WTC11 (cell line): ENCODE data around the gene DGLUCY. TPM values are rescaled to one million over a fixed set of nuclear protein-coding genes. Genes with fewer than 3 reads are reported as not detected.
"Not testable (repeated sequence)": the region's sequence is repeated elsewhere in the genome, so short reads cannot be mapped to it uniquely, and the experiment has no call there.

ENCODE experiments used
- ATAC-seq: fragments of 200-7000 bp; cut with Tn5 transposase; 2 replicates; pipeline ENCODE4 v1.10.0; 2021; ENCODE audit warnings: mild to moderate bottlenecking, moderate library complexity
- CTCF ChIA-PET: fragments of 300-600 bp; sonication (Branson Sonifier 250); formaldehyde crosslinking; loops from one replicate; lab custom pipeline; 2021; ENCODE audit warnings: antibody characterized with exemption; lab: Charles Lee
- POLR2A ChIA-PET: fragments of 350-600 bp; sonication (Branson Sonifier 250); formaldehyde crosslinking; loops from one replicate; lab custom pipeline; 2021; ENCODE audit warnings: antibody characterized with exemption; lab: Charles Lee
- DNase-seq: peaks from one replicate; pipeline ENCODE4 v3.0.0; 2021; ENCODE audit warnings: low spot score
- H3K27ac Mint-ChIP-seq: 2 replicates; pipeline ENCODE4 v1.8.0; 2021; ENCODE audit warnings: mixed read lengths
- H3K27me3 Mint-ChIP-seq: 2 replicates; pipeline ENCODE4 v1.8.0; 2021; ENCODE audit warnings: low read depth, mild to moderate bottlenecking, moderate library complexity, mixed read lengths
- H3K36me3 Mint-ChIP-seq: 2 replicates; pipeline ENCODE4 v1.8.0; 2021; ENCODE audit warnings: mixed read lengths
- H3K4me1 Mint-ChIP-seq: 2 replicates; pipeline ENCODE4 v1.8.0; 2022; ENCODE audit warnings: mixed read lengths
- H3K4me3 Mint-ChIP-seq: 2 replicates; pipeline ENCODE4 v1.8.0; 2021; ENCODE audit warnings: mild to moderate bottlenecking, moderate library complexity, mixed read lengths
- H3K9me3 Mint-ChIP-seq: 2 replicates; pipeline ENCODE4 v1.8.0; 2021; ENCODE audit warnings: mixed read lengths
- ATF1 ChIP-seq: sonication (generic); formaldehyde crosslinking; IDR thresholded peaks from 2 replicates; pipeline ENCODE4 v1.8.1; 2023; ENCODE audit warnings: mild to moderate bottlenecking, moderate library complexity, missing genetic modification reagents
- CREB1 ChIP-seq: sonication (generic); formaldehyde crosslinking; IDR thresholded peaks from 2 replicates; pipeline ENCODE4 v1.8.0; 2023; ENCODE audit warnings: mild to moderate bottlenecking, missing genetic modification reagents
- CREM ChIP-seq: sonication (generic); formaldehyde crosslinking; IDR thresholded peaks from 2 replicates; pipeline ENCODE4 v1.8.1; 2022; ENCODE audit warnings: mild to moderate bottlenecking, missing genetic modification reagents, moderate library complexity
- ESRRA ChIP-seq: sonication (generic); formaldehyde crosslinking; IDR thresholded peaks from 2 replicates; pipeline ENCODE4 v1.8.1; 2022; ENCODE audit warnings: mild to moderate bottlenecking, missing genetic modification reagents, borderline replicate concordance
- JUN ChIP-seq: sonication (generic); formaldehyde crosslinking; IDR thresholded peaks from 2 replicates; pipeline ENCODE4 v1.8.0; 2023; ENCODE audit warnings: mild to moderate bottlenecking, missing genetic modification reagents
- KAT7 ChIP-seq: sonication (generic); formaldehyde crosslinking; IDR thresholded peaks from 2 replicates; pipeline ENCODE4 v1.8.1; 2023; ENCODE audit warnings: missing genetic modification reagents, mild to moderate bottlenecking, borderline replicate concordance
- USF1 ChIP-seq: sonication (generic); formaldehyde crosslinking; IDR thresholded peaks from 2 replicates; pipeline ENCODE4 v1.8.0; 2022; ENCODE audit warnings: mild to moderate bottlenecking, missing genetic modification reagents
- total RNA-seq: library from RNA; stranded (reverse); gene quantifications from 3 replicates; pipeline ENCODE4 v1.2.3, GENCODE V29; 2021
- TF ChIP-seq, protein P1 (sequence below): sonication (generic); formaldehyde crosslinking; IDR thresholded peaks from 2 replicates; pipeline ENCODE4 v1.8.1; 2023; ENCODE audit warnings: mild to moderate bottlenecking, missing genetic modification reagents, borderline replicate concordance
- TF ChIP-seq, protein P2 (sequence below): sonication (generic); formaldehyde crosslinking; IDR thresholded peaks from 2 replicates; pipeline ENCODE4 v1.8.0; 2022; ENCODE audit warnings: missing genetic modification reagents
- TF ChIP-seq, protein P3 (sequence below): sonication (generic); formaldehyde crosslinking; IDR thresholded peaks from 2 replicates; pipeline ENCODE4 v1.8.1; 2022; ENCODE audit warnings: missing genetic modification reagents, borderline replicate concordance
- TF ChIP-seq, protein P4 (sequence below): sonication (generic); formaldehyde crosslinking; IDR thresholded peaks from 2 replicates; pipeline ENCODE4 v1.8.0; 2022; ENCODE audit warnings: mild to moderate bottlenecking, missing genetic modification reagents

DGLUCY gene
- total RNA-seq, 1 experiment from 2014 or later, result 35.4 TPM

DNA sequence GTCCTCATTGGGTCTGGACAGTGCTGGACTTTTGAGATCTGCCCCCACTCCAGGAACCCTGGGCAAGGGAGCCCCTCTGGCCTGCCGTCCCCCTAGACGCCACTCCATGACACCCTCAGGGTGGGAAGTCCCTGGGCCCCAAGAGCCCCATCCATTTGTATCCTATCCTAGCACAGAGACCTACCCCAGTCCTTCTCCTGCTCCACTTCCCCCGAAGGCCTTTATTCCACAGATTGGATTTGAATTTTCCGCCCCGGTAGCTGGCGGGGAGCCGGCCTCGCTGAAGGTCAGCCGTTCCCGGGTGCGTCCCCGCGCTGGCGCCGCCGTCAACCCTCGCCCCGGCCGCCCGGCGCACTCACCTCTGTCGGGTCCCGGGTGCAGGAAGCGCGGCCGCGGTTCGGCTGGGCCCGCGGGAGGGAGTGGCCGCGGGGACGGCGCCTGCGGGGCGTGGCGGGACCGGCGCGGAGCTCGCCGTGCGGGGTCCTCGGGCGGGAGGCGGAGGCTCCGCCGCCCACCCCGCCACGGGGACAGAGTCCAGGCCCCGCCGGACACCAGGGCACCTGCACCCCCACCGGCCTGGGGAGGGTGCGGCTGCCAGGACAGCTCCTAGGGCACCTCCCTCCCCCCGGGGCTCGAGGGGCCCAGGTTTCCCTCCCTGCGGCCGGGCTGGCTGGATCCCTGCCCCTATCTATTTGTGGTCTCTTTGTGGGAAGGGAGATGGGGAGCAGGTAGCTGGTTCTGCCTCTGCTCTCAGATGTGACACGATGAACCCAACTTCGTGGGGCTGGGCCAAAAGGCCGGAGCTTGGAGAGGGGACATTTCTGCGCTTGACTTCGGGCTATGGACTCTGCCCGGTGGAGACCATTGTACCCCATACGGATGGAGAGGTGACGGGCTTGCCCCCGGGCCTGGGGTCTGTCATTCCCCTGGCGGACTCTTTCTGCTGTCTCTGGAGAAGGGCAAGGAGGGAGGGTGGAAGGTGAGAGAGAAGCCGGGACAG is 150.6 kb downstream of the DGLUCY start:
- no peak overlapping the region for H3K27ac Mint-ChIP-seq
- peaks cover 7% of the 10 kb centered on the region for H3K9me3 Mint-ChIP-seq
- H3K27me3 Mint-ChIP-seq, result peaks cover 35% of the 10 kb centered on the region
- TF ChIP-seq, protein P1, sequence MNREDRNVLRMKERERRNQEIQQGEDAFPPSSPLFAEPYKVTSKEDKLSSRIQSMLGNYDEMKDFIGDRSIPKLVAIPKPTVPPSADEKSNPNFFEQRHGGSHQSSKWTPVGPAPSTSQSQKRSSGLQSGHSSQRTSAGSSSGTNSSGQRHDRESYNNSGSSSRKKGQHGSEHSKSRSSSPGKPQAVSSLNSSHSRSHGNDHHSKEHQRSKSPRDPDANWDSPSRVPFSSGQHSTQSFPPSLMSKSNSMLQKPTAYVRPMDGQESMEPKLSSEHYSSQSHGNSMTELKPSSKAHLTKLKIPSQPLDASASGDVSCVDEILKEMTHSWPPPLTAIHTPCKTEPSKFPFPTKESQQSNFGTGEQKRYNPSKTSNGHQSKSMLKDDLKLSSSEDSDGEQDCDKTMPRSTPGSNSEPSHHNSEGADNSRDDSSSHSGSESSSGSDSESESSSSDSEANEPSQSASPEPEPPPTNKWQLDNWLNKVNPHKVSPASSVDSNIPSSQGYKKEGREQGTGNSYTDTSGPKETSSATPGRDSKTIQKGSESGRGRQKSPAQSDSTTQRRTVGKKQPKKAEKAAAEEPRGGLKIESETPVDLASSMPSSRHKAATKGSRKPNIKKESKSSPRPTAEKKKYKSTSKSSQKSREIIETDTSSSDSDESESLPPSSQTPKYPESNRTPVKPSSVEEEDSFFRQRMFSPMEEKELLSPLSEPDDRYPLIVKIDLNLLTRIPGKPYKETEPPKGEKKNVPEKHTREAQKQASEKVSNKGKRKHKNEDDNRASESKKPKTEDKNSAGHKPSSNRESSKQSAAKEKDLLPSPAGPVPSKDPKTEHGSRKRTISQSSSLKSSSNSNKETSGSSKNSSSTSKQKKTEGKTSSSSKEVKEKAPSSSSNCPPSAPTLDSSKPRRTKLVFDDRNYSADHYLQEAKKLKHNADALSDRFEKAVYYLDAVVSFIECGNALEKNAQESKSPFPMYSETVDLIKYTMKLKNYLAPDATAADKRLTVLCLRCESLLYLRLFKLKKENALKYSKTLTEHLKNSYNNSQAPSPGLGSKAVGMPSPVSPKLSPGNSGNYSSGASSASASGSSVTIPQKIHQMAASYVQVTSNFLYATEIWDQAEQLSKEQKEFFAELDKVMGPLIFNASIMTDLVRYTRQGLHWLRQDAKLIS (CRISPR knock-in tag), result no peak
- TF ChIP-seq KAT7 (CRISPR knock-in tag) (0 out of 2 replicates have a peak, but pooled peaks have one; percentile 23), CREM (CRISPR knock-in tag) (0 out of 2 replicates have a peak, but pooled peaks have one; percentile 33)
- TF ChIP-seq, protein P2, sequence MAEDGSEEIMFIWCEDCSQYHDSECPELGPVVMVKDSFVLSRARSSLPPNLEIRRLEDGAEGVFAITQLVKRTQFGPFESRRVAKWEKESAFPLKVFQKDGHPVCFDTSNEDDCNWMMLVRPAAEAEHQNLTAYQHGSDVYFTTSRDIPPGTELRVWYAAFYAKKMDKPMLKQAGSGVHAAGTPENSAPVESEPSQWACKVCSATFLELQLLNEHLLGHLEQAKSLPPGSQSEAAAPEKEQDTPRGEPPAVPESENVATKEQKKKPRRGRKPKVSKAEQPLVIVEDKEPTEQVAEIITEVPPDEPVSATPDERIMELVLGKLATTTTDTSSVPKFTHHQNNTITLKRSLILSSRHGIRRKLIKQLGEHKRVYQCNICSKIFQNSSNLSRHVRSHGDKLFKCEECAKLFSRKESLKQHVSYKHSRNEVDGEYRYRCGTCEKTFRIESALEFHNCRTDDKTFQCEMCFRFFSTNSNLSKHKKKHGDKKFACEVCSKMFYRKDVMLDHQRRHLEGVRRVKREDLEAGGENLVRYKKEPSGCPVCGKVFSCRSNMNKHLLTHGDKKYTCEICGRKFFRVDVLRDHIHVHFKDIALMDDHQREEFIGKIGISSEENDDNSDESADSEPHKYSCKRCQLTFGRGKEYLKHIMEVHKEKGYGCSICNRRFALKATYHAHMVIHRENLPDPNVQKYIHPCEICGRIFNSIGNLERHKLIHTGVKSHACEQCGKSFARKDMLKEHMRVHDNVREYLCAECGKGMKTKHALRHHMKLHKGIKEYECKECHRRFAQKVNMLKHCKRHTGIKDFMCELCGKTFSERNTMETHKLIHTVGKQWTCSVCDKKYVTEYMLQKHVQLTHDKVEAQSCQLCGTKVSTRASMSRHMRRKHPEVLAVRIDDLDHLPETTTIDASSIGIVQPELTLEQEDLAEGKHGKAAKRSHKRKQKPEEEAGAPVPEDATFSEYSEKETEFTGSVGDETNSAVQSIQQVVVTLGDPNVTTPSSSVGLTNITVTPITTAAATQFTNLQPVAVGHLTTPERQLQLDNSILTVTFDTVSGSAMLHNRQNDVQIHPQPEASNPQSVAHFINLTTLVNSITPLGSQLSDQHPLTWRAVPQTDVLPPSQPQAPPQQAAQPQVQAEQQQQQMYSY (CRISPR knock-in tag), result 0 out of 2 replicates have a peak, but pooled peaks have one; percentile 34
- H3K36me3 Mint-ChIP-seq, result no peaks in the 10 kb centered on the region
- peak; percentile 64 for ATAC-seq
- H3K4me3 Mint-ChIP-seq, result peak overlapping the region; percentile 82
- H3K4me1 Mint-ChIP-seq, result peaks cover 12% of the 10 kb centered on the region
- DNase-seq, result peak; percentile 45
- ChIA-PET CTCF (interaction anchor here (0.8 to 2.9 kb wide), 12 partner anchors 8 to 362 kb away, joined by 3 to 15 read pairs (median 4); partner anchors contain the start of gene GPR68), POLR2A (no interaction called here)

DNA sequence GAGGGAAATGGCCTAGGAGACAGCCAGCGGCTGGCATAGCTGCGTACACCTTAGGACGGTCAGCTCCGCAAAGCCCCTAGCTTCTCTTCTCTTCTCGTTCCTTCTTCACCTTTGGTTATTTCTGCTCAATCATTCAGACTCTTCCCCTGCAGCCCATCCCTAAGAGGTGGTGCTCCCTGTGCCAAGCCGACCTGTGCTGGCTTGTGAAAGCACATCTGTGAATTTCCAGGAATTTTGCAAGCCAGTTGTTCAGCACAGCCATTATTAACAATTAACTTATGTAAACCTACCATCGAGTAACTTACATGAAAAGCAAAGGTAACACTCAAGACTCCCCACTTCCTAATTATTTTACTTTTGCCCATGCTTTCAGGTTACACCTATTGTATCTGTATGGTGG is 151.5 kb downstream of the DGLUCY start:
- peaks cover 12% of the 10 kb centered on the region for H3K4me1 Mint-ChIP-seq
- ChIA-PET CTCF (interaction anchor here (1.3 to 2.9 kb wide), 5 partner anchors 21 to 363 kb away, joined by 4 to 15 read pairs (median 7); no protein-coding TSS in a partner anchor), POLR2A (no interaction called here)
- peaks cover 35% of the 10 kb centered on the region for H3K27me3 Mint-ChIP-seq
- ATAC-seq (no peak), DNase-seq (no peak)
- H3K9me3 Mint-ChIP-seq, result peaks cover 7% of the 10 kb centered on the region
- H3K27ac Mint-ChIP-seq, result no peak overlapping the region
- H3K4me3 Mint-ChIP-seq, result peak overlapping the region; percentile 47; the same call in 1 of the 2 replicates
- TF ChIP-seq ESRRA (CRISPR knock-in tag), result no peak
- no peak for TF ChIP-seq ATF1 (CRISPR knock-in tag)
- TF ChIP-seq USF1 (CRISPR knock-in tag), result no peak
- TF ChIP-seq, protein P3, sequence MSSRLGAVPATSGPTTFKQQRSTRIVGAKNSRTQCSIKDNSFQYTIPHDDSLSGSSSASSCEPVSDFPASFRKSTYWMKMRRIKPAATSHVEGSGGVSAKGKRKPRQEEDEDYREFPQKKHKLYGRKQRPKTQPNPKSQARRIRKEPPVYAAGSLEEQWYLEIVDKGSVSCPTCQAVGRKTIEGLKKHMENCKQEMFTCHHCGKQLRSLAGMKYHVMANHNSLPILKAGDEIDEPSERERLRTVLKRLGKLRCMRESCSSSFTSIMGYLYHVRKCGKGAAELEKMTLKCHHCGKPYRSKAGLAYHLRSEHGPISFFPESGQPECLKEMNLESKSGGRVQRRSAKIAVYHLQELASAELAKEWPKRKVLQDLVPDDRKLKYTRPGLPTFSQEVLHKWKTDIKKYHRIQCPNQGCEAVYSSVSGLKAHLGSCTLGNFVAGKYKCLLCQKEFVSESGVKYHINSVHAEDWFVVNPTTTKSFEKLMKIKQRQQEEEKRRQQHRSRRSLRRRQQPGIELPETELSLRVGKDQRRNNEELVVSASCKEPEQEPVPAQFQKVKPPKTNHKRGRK (CRISPR knock-in tag), result no peak
- TF ChIP-seq CREB1 (CRISPR knock-in tag), result no peak
- TF ChIP-seq KAT7 (CRISPR knock-in tag), result no peak
- TF ChIP-seq, protein P4, sequence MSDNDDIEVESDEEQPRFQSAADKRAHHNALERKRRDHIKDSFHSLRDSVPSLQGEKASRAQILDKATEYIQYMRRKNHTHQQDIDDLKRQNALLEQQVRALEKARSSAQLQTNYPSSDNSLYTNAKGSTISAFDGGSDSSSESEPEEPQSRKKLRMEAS (CRISPR knock-in tag), result no peak
- TF ChIP-seq JUN (CRISPR knock-in tag), result no peak
- H3K36me3 Mint-ChIP-seq, result no peaks in the 10 kb centered on the region

DNA sequence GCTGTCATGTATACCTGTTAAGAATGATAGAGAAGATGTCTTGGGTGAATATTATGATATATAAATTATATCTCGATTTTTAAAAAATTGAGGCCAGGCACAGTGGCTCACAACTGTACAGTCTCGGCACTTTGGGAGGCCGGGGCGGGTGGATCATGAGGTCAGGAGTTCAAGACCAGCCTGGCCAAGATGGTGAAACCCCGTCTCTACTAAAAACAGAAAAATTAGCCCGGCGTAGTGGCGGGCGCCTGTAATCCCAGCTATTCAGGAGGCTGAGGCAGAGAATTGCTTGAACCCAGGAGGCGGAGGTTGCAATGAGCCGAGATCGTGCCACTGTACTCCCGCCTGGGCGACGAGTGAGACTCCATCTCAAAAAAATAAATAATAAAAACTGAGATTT is 152.4 kb downstream of the DGLUCY start:
- CTCF ChIA-PET, result interaction anchor here (1.0 kb wide), 1 partner anchor 89 kb away, joined by 3 read pairs; no protein-coding TSS in a partner anchor
- H3K9me3 Mint-ChIP-seq, H3K4me3 Mint-ChIP-seq, POLR2A ChIA-PET, DNase-seq, H3K27ac Mint-ChIP-seq, H3K36me3 Mint-ChIP-seq, ATAC-seq: not testable (repeated sequence)
- peaks cover 12% of the 10 kb centered on the region for H3K4me1 Mint-ChIP-seq
- H3K27me3 Mint-ChIP-seq, result peaks cover 33% of the 10 kb centered on the region
